IMR-90 (cell line): ENCODE data around the gene KRTAP11-1. TPM values are rescaled to one million over a fixed set of nuclear protein-coding genes. Genes with fewer than 3 reads are reported as not detected.

Source experiments
- ATAC-seq: fragments of 200-7000 bp; cut with Tn5 transposase; 2 replicates; pipeline ENCODE4 v1.9.1; 2020; ENCODE audit warnings: low read depth, mild to moderate bottlenecking, moderate library complexity
- BruUV-seq: library from RNA; stranded (reverse); fragments of 400-500 nt; replicated peaks from 2 replicates; lab custom pipeline; 2021; lab: Mats Ljungman, UMichigan
- CTCF ChIA-PET: fragments of 300-600 bp; formaldehyde crosslinking; extraction: SDS; loops from one replicate; lab custom pipeline; 2021; ENCODE audit warnings: antibody characterized with exemption; lab: Yijun Ruan, JAX
- POLR2A ChIA-PET: fragments of 300-600 bp; sonication (Branson Sonifier 250); formaldehyde crosslinking; loops from one replicate; lab custom pipeline; 2022; ENCODE audit warnings: antibody characterized with exemption; ENCODE audit not compliant: unreplicated experiment; lab: Charles Lee
- DNase-seq: peaks from one replicate; pipeline ENCODE4 v3.0.0; 2013
- H2AFZ ChIP-seq: replicated peaks from 2 replicates; pipeline ENCODE3; 2013; ENCODE audit warnings: low read length, mild to moderate bottlenecking; ENCODE audit not compliant: poor library complexity
- H2AK5ac ChIP-seq: 2 replicates; pipeline ENCODE4 v1.6.1; 2013; ENCODE audit warnings: low read depth, low read length, inconsistent platforms
- H2AK9ac ChIP-seq: replicated peaks from 2 replicates; pipeline ENCODE3; 2013; ENCODE audit warnings: mild to moderate bottlenecking, low read depth, low read length, moderate library complexity; ENCODE audit not compliant: poor library complexity
- H2BK120ac ChIP-seq: 2 replicates; pipeline ENCODE4 v1.6.1; 2013; ENCODE audit warnings: low read depth, low read length, inconsistent platforms
- H2BK15ac ChIP-seq: 3 replicates; pipeline ENCODE4 v1.6.1; 2013; ENCODE audit warnings: low read depth, low read length, inconsistent platforms
- H2BK20ac ChIP-seq: 2 replicates; pipeline ENCODE4 v1.6.1; 2013; ENCODE audit warnings: low read depth, mild to moderate bottlenecking, inconsistent platforms, low read length, moderate library complexity
- H2BK5ac ChIP-seq: 2 replicates; pipeline ENCODE4 v1.6.1; 2013; ENCODE audit warnings: mild to moderate bottlenecking, low read depth, low read length, inconsistent platforms; ENCODE audit not compliant: poor library complexity, severe bottlenecking
- H3K14ac ChIP-seq: replicated peaks from 2 replicates; pipeline ENCODE4 v1.6.1; 2013; ENCODE audit warnings: low read depth, low read length, inconsistent platforms
- H3K18ac ChIP-seq: 2 replicates; pipeline ENCODE4 v1.6.1; 2013; ENCODE audit warnings: low read depth, low read length, control low read depth
- H3K23ac ChIP-seq: 2 replicates; pipeline ENCODE4 v1.6.1; 2013; ENCODE audit warnings: low read depth, low read length, inconsistent platforms
- H3K27ac ChIP-seq: 2 replicates; pipeline ENCODE4 v1.5.1; 2013; ENCODE audit warnings: mild to moderate bottlenecking, control low read depth, low read length; ENCODE audit not compliant: insufficient read depth
- H3K27me3 ChIP-seq: 2 replicates; pipeline ENCODE4 v1.6.1; 2013; ENCODE audit warnings: low read length; ENCODE audit not compliant: control insufficient read depth, insufficient read depth
- H3K36me3 ChIP-seq: 2 replicates; pipeline ENCODE4 v1.6.1; 2013; ENCODE audit warnings: low read length, mixed read lengths; ENCODE audit not compliant: control insufficient read depth, insufficient read depth
- H3K4ac ChIP-seq: 2 replicates; pipeline ENCODE4 v1.6.1; 2013; ENCODE audit warnings: low read depth, low read length, inconsistent platforms
- H3K4me1 ChIP-seq: 2 replicates; pipeline ENCODE4 v1.6.1; 2013; ENCODE audit warnings: low read length, mixed read lengths; ENCODE audit not compliant: control insufficient read depth, insufficient read depth
- H3K4me2 ChIP-seq: 2 replicates; pipeline ENCODE4 v1.6.1; 2013; ENCODE audit warnings: low read depth, mild to moderate bottlenecking, control low read depth, low read length, moderate library complexity
- H3K4me3 ChIP-seq: 2 replicates; pipeline ENCODE4 v1.5.1; 2013; ENCODE audit warnings: low read depth, mild to moderate bottlenecking, control low read depth, low read length, moderate library complexity; ENCODE audit not compliant: insufficient read depth
- H3K56ac ChIP-seq: 2 replicates; pipeline ENCODE4 v1.6.1; 2013; ENCODE audit warnings: low read length, inconsistent platforms; ENCODE audit not compliant: insufficient read depth; ENCODE audit errors: extremely low read depth
- H3K79me1 ChIP-seq, 2 experiments: 2 replicates each; pipeline ENCODE4 v1.6.1; 2013; ENCODE audit warnings: low read length in 2 of 2, inconsistent platforms in 1 of 2, low read depth in 1 of 2
- H3K9ac ChIP-seq: 2 replicates; pipeline ENCODE4 v1.6.1; 2013; ENCODE audit warnings: low read depth, low read length, control low read depth
- H3K9me1 ChIP-seq: 2 replicates; pipeline ENCODE4 v1.6.1; 2013; ENCODE audit warnings: low read length, inconsistent platforms; ENCODE audit not compliant: insufficient read depth
- H3K9me3 ChIP-seq: 2 replicates; pipeline ENCODE4 v1.6.1; 2013; ENCODE audit warnings: low read length; ENCODE audit not compliant: control insufficient read depth, insufficient read depth
- H4K20me1 ChIP-seq: 2 replicates; pipeline ENCODE4 v1.6.1; 2013; ENCODE audit warnings: low read length, inconsistent platforms; ENCODE audit not compliant: insufficient read depth
- H4K5ac ChIP-seq: 2 replicates; pipeline ENCODE4 v1.6.1; 2013; ENCODE audit warnings: mild to moderate bottlenecking, low read depth, low read length, control low read depth
- H4K8ac ChIP-seq, 2 experiments: 2 replicates each; pipeline ENCODE4 v1.6.1; 2013; ENCODE audit warnings: low read depth in 2 of 2, low read length in 2 of 2, control low read depth in 1 of 2, inconsistent platforms in 1 of 2
- H4K91ac ChIP-seq: 2 replicates; pipeline ENCODE4 v1.6.1; 2013; ENCODE audit warnings: low read depth, low read length, inconsistent platforms; ENCODE audit not compliant: insufficient read depth
- POLR2A ChIP-seq: IDR thresholded peaks from 2 replicates; pipeline ENCODE4 v1.6.1; 2012; ENCODE audit warnings: mild to moderate bottlenecking, low read depth, low read length
- RFX5 ChIP-seq: IDR thresholded peaks from 2 replicates; pipeline ENCODE4 v1.8.0; 2012; ENCODE audit warnings: low read depth, mild to moderate bottlenecking, low read length, moderate library complexity
- WGBS, 2 experiments: methylation state at CpG; one replicate each; pipeline versions ENCODE4 v1.1.5 to v1.1.7; 2013; ENCODE audit warnings: missing lambda C conversion rate in 2 of 2; ENCODE audit not compliant: insufficient read length in 1 of 2; ENCODE audit errors: extremely low coverage in 2 of 2; 5-methylcytosine and 5-hydroxymethylcytosine counted together
- dilution Hi-C: fragments of 300-500 bp; cut with HindIII; formaldehyde crosslinking; loops from one replicate; pipeline ENCODE4 v1.14.3; 2018; ENCODE audit warnings: low sequenced_read_pairs; ENCODE audit not compliant: unreplicated experiment
- in situ Hi-C: fragments of 300-500 bp; cut with MboI; formaldehyde crosslinking; loops from 3 replicates; pipeline ENCODE4 v1.14.3; 2019; ENCODE audit warnings: low sequenced_read_pairs, inconsistent platforms, mixed read lengths
- intact Hi-C: fragments of 100-400 bp; cut with micrococcal nuclease; formaldehyde crosslinking; loops from 2 replicates; pipeline ENCODE4 v1.10.0; 2022
- polyA plus RNA-seq, 3 experiments: library from polyadenylated mRNA; depleted of rRNA; stranded (reverse); fragments of >200 nt; gene quantifications; 2 replicates each; pipeline ENCODE4 v1.2.3, GENCODE V29; 2012; ENCODE audit warnings: low replicate concordance in 1 of 3
- total RNA-seq: library from RNA; depleted of rRNA; stranded (reverse); fragments of >200 nt; gene quantifications from 2 replicates; pipeline ENCODE4 v1.2.3, GENCODE V29; 2012
- TF ChIP-seq, protein P1 (sequence below): fragments of 150-350 bp; IDR thresholded peaks from 2 replicates; pipeline ENCODE4 v1.6.1; 2016; ENCODE audit warnings: low read depth, mild to moderate bottlenecking, low read length, moderate library complexity, borderline replicate concordance

The KRTAP11-1 gene
- total and polyA plus RNA-seq, 2 of the 4 experiments (the other 2 are of a cell fraction): not detected

DNA sequence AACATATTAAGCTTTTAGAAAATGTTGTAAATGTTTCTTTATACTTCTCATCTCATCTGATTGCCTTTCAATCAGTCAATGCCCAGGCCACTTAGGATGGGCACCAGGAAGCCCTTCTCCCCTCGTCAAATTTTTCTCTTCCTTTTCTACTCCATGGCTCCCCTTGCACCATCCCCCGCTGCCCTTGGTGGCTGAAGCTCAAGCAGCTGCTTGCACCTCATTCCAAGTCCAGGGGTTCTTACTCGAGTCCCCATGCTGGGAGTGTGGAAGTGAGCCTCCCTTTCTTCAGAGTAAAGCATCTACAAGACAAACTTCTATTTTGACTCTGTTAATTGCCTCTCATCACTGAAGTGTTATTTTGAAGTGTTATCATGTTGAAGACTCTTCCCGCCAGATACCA is 39.7 kb upstream of the KRTAP11-1 start:
- H2BK120ac ChIP-seq: no peak overlapping the region
- in situ Hi-C loops: no loop called here
- no peak overlapping the region for H2BK20ac ChIP-seq
- H4K8ac ChIP-seq: no peak overlapping the region
- no peak for DNase-seq
- no peak overlapping the region for H3K14ac ChIP-seq
- intact Hi-C loops: no loop called here
- WGBS, 2 experiments: no CpG with 5 or more reads among the region's 4 CpGs
- H2AK9ac ChIP-seq: no peak overlapping the region
- no peak overlapping the region for H4K5ac ChIP-seq
- dilution Hi-C loops: no loop called here
- H2BK5ac ChIP-seq: no peak overlapping the region
- H4K20me1 ChIP-seq: no peaks in the 10 kb centered on the region
- TF ChIP-seq POLR2A (no peak), RFX5 (no peak)
- TF ChIP-seq, protein P1, sequence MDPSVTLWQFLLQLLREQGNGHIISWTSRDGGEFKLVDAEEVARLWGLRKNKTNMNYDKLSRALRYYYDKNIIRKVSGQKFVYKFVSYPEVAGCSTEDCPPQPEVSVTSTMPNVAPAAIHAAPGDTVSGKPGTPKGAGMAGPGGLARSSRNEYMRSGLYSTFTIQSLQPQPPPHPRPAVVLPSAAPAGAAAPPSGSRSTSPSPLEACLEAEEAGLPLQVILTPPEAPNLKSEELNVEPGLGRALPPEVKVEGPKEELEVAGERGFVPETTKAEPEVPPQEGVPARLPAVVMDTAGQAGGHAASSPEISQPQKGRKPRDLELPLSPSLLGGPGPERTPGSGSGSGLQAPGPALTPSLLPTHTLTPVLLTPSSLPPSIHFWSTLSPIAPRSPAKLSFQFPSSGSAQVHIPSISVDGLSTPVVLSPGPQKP: no peak
- H3K27me3 ChIP-seq: no peaks in the 10 kb centered on the region
- H3K36me3 ChIP-seq: no peaks in the 10 kb centered on the region
- H4K91ac ChIP-seq: no peak overlapping the region
- BruUV-seq: no TSS peak
- no peak overlapping the region for H3K9ac ChIP-seq
- ChIA-PET CTCF (no interaction called here), POLR2A (interaction anchor here (0.5 kb wide), 1 partner anchor 1106 kb away, joined by 3 read pairs; no protein-coding TSS in a partner anchor)
- no peak overlapping the region for H2AFZ ChIP-seq
- H3K4ac ChIP-seq: no peak overlapping the region
- no peak overlapping the region for H3K27ac ChIP-seq
- H3K18ac ChIP-seq: no peak overlapping the region
- H3K79me1 ChIP-seq: no peaks in the 10 kb centered on the region
- no peaks in the 10 kb centered on the region for H3K4me1 ChIP-seq
- no peak for ATAC-seq
- H3K4me3 ChIP-seq: no peak overlapping the region
- no peak overlapping the region for H2AK5ac ChIP-seq
- no peak overlapping the region for H3K56ac ChIP-seq
- no peak overlapping the region for H2BK15ac ChIP-seq
- no peak overlapping the region for H3K23ac ChIP-seq
- H3K4me2 ChIP-seq: no peak overlapping the region
- H3K9me3 ChIP-seq: peaks cover 19% of the 10 kb centered on the region
- no peaks in the 10 kb centered on the region for H3K9me1 ChIP-seq
